Measurements from ENCODE around the gene C6orf136.

C6orf136 gene

GRCh38 chr6:30686009-30686907, 39.3 kb downstream of the C6orf136 start, which contains the start of gene PPP1R18:
Gene PPP1R18, minus strand, starts transcription at chr6:30686645. Its CDS starts 627 bp downstream, at chr6:30686018.
- TF ChIP-seq CTCF (IDR thresholded peaks at IDR 0.05; ENCODE audit: low read depth, low read length), result no peak
- peak within 1 kb of the TSS; percentile 77 for H3K4me3 ChIP-seq (ENCODE audit: low read depth, low read length)

- TF ChIP-seq CTCF (IDR thresholded peaks at IDR 0.05; ENCODE audit: low read depth, low read length), result no peak
- peak overlapping the region; percentile 77 for H3K4me3 ChIP-seq (ENCODE audit: low read depth, low read length)
Observed at GRCh38 chr6:30686908-30687658, 40.1 kb downstream of the C6orf136 start.

- TF ChIP-seq CTCF (IDR thresholded peaks at IDR 0.05; ENCODE audit: low read depth, low read length), result peak; percentile 25
- H3K4me3 ChIP-seq (ENCODE audit: low read depth, low read length), result peak overlapping the region; percentile 77
Observed at GRCh38 chr6:30687659-30688431, 40.9 kb downstream of the C6orf136 start.

- H3K4me3 ChIP-seq (ENCODE audit: low read depth, low read length), result peak overlapping the region; percentile 77
- TF ChIP-seq CTCF (IDR thresholded peaks at IDR 0.05; ENCODE audit: low read depth, low read length), result no peak
Observed at GRCh38 chr6:30688569-30688968, 41.6 kb downstream of the C6orf136 start.

- H3K4me3 ChIP-seq (ENCODE audit: low read depth, low read length), result peak overlapping the region; percentile 70
- no peak for TF ChIP-seq CTCF (IDR thresholded peaks at IDR 0.05; ENCODE audit: low read depth, low read length)
Observed at GRCh38 chr6:30689022-30689865, 42.3 kb downstream of the C6orf136 start.

GRCh38 chr6:30689985-30690384, 43.1 kb downstream of the C6orf136 start:
- TF ChIP-seq CTCF (IDR thresholded peaks at IDR 0.05; ENCODE audit: low read depth, low read length), result no peak
- H3K4me3 ChIP-seq (ENCODE audit: low read depth, low read length), result peak overlapping the region; percentile 70

Measured in WI38 (cell line).